Activated CD4-positive, CD25-positive, alpha-beta regulatory T cell treated with anti-CD3 and anti-CD28 coated beads, Interleukin-2, amount 50 U/mL, for 16 hours (primary cell): ENCODE data around the gene MAN1A2.
"Not testable (repeated sequence)": the region's sequence is repeated elsewhere in the genome, so short reads cannot be mapped to it uniquely, and the experiment has no call there.

ENCODE experiments used
- DNase-seq: peaks from one replicate; pipeline ENCODE4 v3.0.0-alpha.2; 2020; ENCODE audit warnings: low read depth, low spot score

The MAN1A2 gene

GRCh38 chr1:117367046-117368025 lies at the start of gene MAN1A2:
TSS of gene MAN1A2 (plus strand) at chr1:117367449. CDS start at chr1:117368184, 735 bp downstream.
- DNase-seq: peak; percentile 46

GRCh38 chr1:117318011-117318410 lies 49.2 kb upstream of the MAN1A2 start:
- DNase-seq: no peak

- no peak for DNase-seq
These were observed 48.8 kb upstream of the MAN1A2 start for GRCh38 chr1:117318426-117318825.

- no peak for DNase-seq
These were observed 46.7 kb upstream of the MAN1A2 start for GRCh38 chr1:117320515-117320914.

GRCh38 chr1:117321680-117322609 lies 45.3 kb upstream of the MAN1A2 start:
- no peak for DNase-seq

GRCh38 chr1:117324357-117324756 lies 42.9 kb upstream of the MAN1A2 start:
- no peak for DNase-seq

GRCh38 chr1:117326035-117326434 lies 41.2 kb upstream of the MAN1A2 start:
- not testable (repeated sequence) for DNase-seq

- no peak for DNase-seq
These were observed 40.2 kb upstream of the MAN1A2 start for GRCh38 chr1:117327011-117327410.

GRCh38 chr1:117335376-117336086 lies 31.7 kb upstream of the MAN1A2 start:
- DNase-seq: no peak

GRCh38 chr1:117336088-117336817 lies 31.0 kb upstream of the MAN1A2 start:
- DNase-seq: no peak

GRCh38 chr1:117339866-117340700 lies 27.2 kb upstream of the MAN1A2 start:
- DNase-seq: no peak

GRCh38 chr1:117341123-117341522 lies 26.1 kb upstream of the MAN1A2 start:
- no peak for DNase-seq

GRCh38 chr1:117342397-117342796 lies 24.9 kb upstream of the MAN1A2 start:
- no peak for DNase-seq

- no peak for DNase-seq
These were observed 20.9 kb upstream of the MAN1A2 start for GRCh38 chr1:117346206-117346928.

GRCh38 chr1:117347907-117348306 lies 19.3 kb upstream of the MAN1A2 start:
- no peak for DNase-seq

- not testable (repeated sequence) for DNase-seq
These were observed 14.6 kb upstream of the MAN1A2 start for GRCh38 chr1:117352695-117353094.

GRCh38 chr1:117357833-117358603 lies 9.2 kb upstream of the MAN1A2 start:
- not testable (repeated sequence) for DNase-seq

- DNase-seq: not testable (repeated sequence)
These were observed 8.7 kb upstream of the MAN1A2 start for GRCh38 chr1:117358604-117358887.
